ENCODE measurements around the gene LRCH4. TPM values are rescaled to one million over a fixed set of nuclear protein-coding genes. Genes with fewer than 3 reads are reported as not detected.

LRCH4 gene
- total and polyA plus RNA-seq, 2 of the 13 experiments (the other 11 are each of a cell fraction or from before 2014, with no cell fraction given), result 7.0 to 9.3 TPM

- peaks cover 44% of the 10 kb centered on the region for H3K4me1 ChIP-seq (ENCODE audit: insufficient read depth, low read length)
- no peaks in the 10 kb centered on the region for H3K79me2 ChIP-seq (ENCODE audit: insufficient read depth, low read length)
- POLR2A ChIA-PET, result no interaction called here
- in situ Hi-C loops (cut with HindIII; ENCODE audit: extremely low pct_ligation_motif_present, low pct_unique_long_range_greater_than_20kb), result no loop called here
- H3K27ac ChIP-seq (ENCODE audit: extremely low read length, insufficient read depth, low read length), result no peak within 1 kb of the TSS
- H3K27me3 ChIP-seq (ENCODE audit: control insufficient read depth in 1 of 2, insufficient read depth in 2 of 2, low read length in 2 of 2), result no peaks in the 10 kb centered on the region
- no peak within 1 kb of the TSS; a peak in 1 of 6 replicates for H3K4me3 ChIP-seq (replicated peaks in 1 of 3; ENCODE audit: insufficient read depth in 1 of 3, low read depth in 2 of 3, low read length in 3 of 3)
- ATAC-seq (no peak), DNase-seq (ENCODE audit: low spot score) (no peak), FAIRE-seq (no peak)
- H2AFZ ChIP-seq (ENCODE audit: low read length), result no peak within 1 kb of the TSS
- H3K4me2 ChIP-seq (ENCODE audit: low read depth, low read length), result peak within 1 kb of the TSS; percentile 78
- BruUV-seq (replicated peaks), result no TSS peak
- H3K36me3 ChIP-seq (replicated peaks in 1 of 2; ENCODE audit: control insufficient read depth in 1 of 2, insufficient read depth in 2 of 2, low read length in 2 of 2), result peaks cover 5 to 15% of the 10 kb centered on the region in 2 experiments; a peak in 1 of 5 replicates
- intact Hi-C loops (cut with micrococcal nuclease; ENCODE audit: unreplicated experiment), result no loop called here
- H4K20me1 ChIP-seq (ENCODE audit: insufficient read depth, low read length), result no peaks in the 10 kb centered on the region
- no peaks in the 10 kb centered on the region for H3K9me3 ChIP-seq (ENCODE audit: low read length)
- WGBS (ENCODE audit: low lambda C conversion rate), result 95% methylated on average over 58 of the region's 70 CpGs
- CTCF ChIA-PET (ENCODE audit: low intra/inter-chr PET ratio, low total read pairs), result interaction anchor here (1.3 kb wide), 1 partner anchor 14 kb away, joined by 4 read pairs; no protein-coding TSS in a partner anchor
- peak within 1 kb of the TSS; percentile 77; the same call in 1 of the 2 replicates for H3K9ac ChIP-seq (ENCODE audit: insufficient read depth, low read depth, low read length)
- no peak for TF ChIP-seq DR1 (CRISPR knock-in tag; IDR thresholded peaks at IDR 0.05)
- no peak for TF ChIP-seq NBN (conservative IDR thresholded peaks at IDR 0.05)
- TF ChIP-seq CSRNP2 (CRISPR knock-in tag; conservative IDR thresholded peaks at IDR 0.05; ENCODE audit: low read depth), result no peak
- TF ChIP-seq HOXA3 (CRISPR knock-in tag; IDR thresholded peaks at IDR 0.05), result peak; percentile 79
- TF ChIP-seq ZNF446 (CRISPR knock-in tag; IDR thresholded peaks at IDR 0.05), result no peak
- TF ChIP-seq GZF1 (CRISPR knock-in tag; IDR thresholded peaks at IDR 0.05), result no peak
- no peak for TF ChIP-seq ZNF556 (CRISPR knock-in tag; IDR thresholded peaks at IDR 0.05; ENCODE audit: borderline replicate concordance)
- no peak for TF ChIP-seq ZNF720 (CRISPR knock-in tag; IDR thresholded peaks at IDR 0.05)
- TF ChIP-seq ZNF614 (CRISPR knock-in tag; IDR thresholded peaks at IDR 0.05; ENCODE audit: borderline replicate concordance), result no peak
- TF ChIP-seq RAD21 (CRISPR knock-in tag; IDR thresholded peaks at IDR 0.05), result no peak
- no peak for TF ChIP-seq ZBTB14 (CRISPR knock-in tag; IDR thresholded peaks at IDR 0.05)
- TF ChIP-seq ZNF512B (CRISPR knock-in tag; IDR thresholded peaks at IDR 0.05; ENCODE audit: borderline replicate concordance), result no peak
- TF ChIP-seq ZNF704 (CRISPR knock-in tag; IDR thresholded peaks at IDR 0.05; ENCODE audit: borderline replicate concordance), result no peak
- TF ChIP-seq TSC22D2 (CRISPR knock-in tag; IDR thresholded peaks at IDR 0.05; ENCODE audit: borderline replicate concordance), result no peak
- TF ChIP-seq SIX1 (CRISPR knock-in tag; IDR thresholded peaks at IDR 0.05; ENCODE audit: borderline replicate concordance), result no peak
- no peak for TF ChIP-seq GTF2F1 (IDR thresholded peaks at IDR 0.05; ENCODE audit: low read length)
- no peak for TF ChIP-seq FOSL2 (CRISPR knock-in tag; IDR thresholded peaks at IDR 0.05)
- TF ChIP-seq NFIB (CRISPR knock-in tag; IDR thresholded peaks at IDR 0.05; ENCODE audit: borderline replicate concordance), result peak; percentile 18; the same call in 1 of the 2 replicates
- no peak for TF ChIP-seq KDM4B (CRISPR knock-in tag; IDR thresholded peaks at IDR 0.05)
Observed at GRCh38 chr7:100573691-100574361, 12.1 kb downstream of the LRCH4 start, which contains the start of gene SAP25. SAP25 (minus strand) TSS chr7:100573900; CDS start chr7:100573742, 158 bp downstream.

All from HepG2 (cell line).